Activated CD4-positive, alpha-beta T cell treated with anti-CD3 and anti-CD28 coated beads, Interleukin-10, Interleukin-2, amounts not matched to agents 100 ng/mL and 50 ng/mL, durations not matched to agents 16 hours and 8 hours (primary cell): ENCODE data around the gene LSM12.
"Not testable (repeated sequence)": the region's sequence is repeated elsewhere in the genome, so short reads cannot be mapped to it uniquely, and the experiment has no call there.

Source experiments
- DNase-seq: peaks from one replicate; pipeline ENCODE4 v3.0.0-alpha.2; 2020

Gene LSM12

DNA sequence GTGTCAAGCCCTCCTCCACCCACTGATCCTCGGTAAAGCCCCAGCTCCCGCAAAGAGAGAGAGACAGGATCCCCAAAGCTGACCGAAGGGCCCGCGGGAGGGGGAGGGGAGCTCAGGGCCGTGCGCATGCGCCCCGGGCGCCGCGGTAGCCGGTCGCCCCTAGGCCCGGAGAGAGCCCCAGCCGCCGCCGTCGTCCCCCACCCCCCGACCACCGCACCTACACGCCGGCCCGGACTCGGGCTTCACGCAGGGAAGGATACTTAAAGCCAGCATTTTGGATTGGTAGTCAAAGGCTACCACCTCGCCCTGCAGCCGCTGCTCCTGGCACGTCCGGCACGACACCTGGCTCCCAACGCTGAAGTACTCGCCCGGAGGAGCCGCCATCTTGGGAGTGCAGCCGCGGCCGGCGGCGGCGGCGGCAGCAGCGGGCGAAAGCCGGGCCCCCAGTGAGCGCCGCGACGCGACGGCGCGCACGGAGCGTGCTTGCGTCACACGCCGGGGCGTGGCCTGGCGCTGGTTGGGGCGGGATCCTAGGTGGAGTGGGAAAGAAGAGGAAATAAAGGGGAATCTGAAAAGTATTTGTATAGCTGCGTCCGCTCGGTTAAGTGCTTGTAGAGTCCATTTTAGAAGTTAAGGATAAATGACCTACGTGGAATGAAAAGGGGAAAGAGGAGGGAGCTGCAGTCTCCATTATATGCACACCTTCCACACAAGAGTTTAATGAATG lies at the start of gene LSM12:
Gene LSM12 (minus strand): TSS at position 468 of the 727 bp plus-strand sequence. CDS start 84 bp downstream, at position 384.
- peak; percentile 94 for DNase-seq

DNA sequence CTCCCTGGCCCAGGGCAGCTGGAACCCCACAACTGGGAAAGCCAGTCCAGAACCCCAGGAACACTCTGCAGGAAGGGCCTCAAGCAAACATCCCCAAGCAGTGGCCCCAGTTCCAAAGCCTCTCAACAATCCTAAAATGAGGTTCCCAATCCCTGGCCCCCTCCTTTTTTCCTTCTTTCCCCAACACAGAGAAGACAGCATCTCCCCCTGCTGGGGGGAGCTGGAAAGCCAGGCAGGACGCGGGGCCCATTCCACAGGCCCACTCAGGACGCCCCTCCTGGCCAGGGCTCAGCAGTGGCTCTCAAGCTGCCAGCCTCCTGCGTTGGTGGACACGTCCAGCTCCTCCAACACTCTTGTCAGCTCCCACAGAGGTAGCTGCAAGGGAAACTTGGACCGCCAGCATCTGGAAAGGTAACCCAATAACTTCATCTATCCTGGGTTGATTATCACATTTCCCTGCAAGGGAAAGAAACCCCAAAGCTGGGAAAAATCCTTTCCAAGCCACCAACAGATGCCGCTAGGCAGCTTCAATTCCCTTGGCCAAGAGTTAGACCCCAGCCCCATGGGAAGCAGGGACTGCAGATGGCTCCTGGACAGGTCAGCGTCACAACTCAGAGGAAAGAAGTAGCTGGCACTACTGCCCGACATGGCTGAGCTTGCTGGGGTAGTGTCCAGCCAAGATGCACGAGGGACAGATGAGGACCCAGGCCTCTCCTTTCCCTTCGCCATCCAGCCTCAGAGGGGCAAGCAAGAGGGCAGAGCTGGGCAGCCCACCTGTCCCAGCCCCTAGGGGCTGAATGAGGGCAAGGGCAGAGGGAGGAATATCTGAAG lies 49.3 kb upstream of the LSM12 start:
- DNase-seq = peak; percentile 16

DNA sequence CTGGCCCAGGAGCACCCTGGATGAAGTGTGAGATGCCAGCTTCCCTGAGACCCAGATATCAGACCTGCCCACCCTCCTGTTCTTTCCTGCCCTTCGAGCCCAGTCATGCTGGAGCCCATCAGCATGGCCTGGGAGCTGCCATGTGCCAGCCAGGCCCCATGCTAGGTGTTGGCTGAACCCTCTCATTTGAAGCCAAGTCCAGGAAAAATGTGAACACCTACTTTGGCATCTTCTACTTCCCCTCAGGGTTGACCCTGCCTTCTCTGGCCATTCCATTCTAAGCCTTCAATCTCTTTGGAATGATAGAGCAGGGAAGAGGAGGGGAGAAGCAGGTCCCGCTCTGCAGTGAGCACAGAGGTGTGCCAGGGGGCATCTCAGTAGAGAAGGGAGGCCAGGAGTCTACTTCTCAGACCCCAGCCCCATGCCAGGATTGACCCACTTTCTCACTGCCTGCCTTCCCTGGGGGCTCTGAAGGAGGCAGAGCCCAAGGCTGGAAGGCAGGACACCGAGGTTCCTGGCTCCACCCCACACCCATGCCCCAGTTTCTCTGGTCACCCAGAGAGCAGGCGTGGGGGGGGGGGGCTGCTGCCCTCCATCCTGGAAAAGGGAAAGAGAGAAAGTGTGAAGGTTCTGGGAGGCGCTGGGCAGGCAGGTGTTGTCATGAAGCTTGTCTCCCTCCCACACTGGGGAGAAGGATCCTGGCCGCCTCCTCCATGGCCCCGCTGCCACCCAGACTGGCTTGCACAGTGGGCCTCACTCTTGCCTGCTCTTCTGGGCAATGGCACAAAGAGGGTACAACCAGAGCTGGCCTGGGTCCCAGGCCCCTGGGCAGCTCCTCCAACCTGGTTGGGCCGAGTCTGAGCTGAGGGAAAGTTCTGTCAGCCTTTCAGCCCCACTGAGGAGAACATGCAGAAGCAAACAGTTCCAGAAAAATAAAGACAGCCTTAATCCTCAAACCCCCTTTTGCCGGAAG lies 47.7 kb upstream of the LSM12 start:
- no peak for DNase-seq

DNA sequence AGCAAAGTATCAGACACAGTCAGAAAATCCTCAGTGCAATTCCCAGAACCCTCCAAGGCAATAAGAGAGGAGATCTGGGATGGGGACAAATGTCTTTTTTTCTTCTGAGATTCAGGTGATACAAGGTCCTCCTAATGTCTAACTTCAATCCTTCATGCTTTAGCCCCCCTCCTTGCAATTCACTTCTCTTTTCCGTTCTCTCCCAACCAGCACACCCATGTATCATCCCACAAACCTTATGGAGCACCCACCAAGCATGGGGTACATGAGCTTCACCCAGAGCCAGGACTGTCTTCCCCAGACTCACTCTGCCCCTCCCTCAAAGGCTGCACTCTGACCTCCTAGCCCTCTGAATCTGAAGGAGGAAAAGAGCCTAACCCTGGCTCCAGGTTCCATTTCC lies 46.9 kb upstream of the LSM12 start:
- DNase-seq = no peak

DNA sequence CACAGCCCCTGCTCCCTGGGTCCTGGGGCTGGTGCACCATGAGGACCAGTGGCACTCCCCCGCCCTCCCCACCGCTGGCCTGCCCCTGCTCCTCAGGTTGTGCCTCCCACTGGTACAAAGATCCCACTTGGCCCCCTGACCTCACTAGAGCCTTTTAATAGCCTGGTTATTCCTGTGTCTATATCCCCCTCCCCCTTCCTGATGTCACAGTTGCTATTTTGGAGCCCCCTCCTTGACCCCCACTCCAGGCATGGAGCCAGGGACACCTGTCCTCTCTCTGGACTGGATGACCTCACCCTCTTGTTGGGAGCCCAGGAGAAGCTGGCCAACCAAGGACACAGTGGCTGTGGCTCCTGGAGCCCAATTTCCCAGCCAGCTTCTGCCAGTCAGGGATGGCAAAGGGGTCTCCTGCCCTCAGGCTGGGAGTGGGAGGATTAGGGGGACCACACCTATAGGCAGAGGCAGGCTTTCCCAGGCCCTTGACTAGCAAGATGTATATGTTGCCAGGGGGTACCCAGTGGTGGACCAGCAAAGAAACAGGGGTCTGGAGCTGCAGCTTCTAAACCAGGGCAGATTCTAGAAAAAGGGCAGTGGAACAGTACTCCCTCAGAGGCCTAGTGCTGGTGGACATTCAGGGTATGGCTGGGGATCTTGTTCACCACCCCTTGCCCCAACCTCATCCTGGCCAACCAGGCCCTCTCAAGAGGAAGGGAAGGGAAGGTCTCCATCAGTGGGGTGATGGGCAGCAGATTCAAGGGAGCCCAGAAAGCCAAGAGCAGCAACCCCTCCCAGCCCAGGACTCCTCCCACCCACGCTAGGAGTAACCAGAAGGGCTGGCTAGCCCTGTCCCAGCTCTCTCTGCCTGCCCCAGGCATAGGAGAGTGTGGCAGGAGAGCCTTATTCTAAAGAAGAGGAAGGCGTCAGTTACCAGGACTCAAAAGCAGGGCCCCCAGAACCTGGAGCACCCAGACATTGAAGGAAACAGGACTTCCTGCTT lies 46.1 kb upstream of the LSM12 start:
- no peak for DNase-seq

DNA sequence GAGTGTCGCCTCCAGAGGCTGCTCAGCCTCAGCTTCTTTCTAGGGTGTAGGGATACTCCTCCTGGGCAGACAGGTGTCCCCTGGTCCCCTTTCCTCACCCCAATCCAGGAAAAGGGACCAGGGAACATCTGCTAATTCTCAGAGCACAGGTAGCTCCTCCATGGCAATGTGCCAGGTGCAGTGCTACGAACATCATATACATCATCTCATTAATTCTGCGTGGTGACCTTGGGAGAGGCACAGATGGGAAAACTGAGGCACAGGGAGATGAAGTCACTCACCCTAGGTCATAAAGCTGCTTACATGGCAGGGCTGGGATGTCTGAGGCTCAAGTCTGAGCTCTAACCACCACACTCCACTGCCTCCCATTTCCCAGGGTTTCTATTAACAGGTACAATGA lies 45.3 kb upstream of the LSM12 start:
- no peak for DNase-seq

DNA sequence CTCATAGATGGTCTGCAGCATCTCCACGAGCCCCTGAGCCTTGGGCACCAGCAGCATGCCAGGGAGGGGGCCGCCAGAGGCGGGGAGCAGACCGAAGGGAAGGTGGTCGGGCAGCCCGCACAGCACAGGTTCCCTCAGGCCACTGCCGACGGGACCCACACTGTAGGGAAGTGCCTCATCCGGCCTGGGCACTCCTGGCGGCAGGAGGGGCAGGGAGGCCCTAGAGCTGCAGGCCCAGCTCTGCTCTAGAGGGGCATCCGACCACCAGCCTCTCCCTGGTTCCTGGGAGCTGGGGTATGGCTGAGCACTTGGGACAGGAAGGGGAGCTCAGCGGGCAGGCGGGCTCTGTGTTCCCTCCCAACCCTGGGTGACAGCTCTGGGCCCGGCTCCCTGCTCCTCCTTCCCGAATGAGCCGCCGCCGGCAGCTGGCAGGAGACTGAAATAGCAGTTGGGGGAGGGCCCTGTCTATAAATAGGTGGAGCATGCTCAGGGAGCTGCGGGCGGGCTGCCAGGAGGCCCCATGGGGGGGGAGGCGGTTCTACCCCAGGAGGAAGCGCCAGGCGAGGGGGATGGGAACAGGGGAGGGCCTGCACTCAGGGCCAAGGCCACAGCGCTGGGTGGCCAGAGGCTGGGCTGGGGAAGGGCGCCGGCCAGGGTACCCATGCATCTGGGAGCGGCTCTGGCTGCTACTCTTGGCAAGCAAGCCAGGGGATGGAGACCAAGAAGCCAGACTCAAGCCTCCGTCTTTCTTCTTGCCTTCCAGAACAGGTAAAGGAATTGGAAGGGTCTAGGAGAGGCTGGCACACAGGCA lies 44.6 kb upstream of the LSM12 start:
- DNase-seq = peak; percentile 58

DNA sequence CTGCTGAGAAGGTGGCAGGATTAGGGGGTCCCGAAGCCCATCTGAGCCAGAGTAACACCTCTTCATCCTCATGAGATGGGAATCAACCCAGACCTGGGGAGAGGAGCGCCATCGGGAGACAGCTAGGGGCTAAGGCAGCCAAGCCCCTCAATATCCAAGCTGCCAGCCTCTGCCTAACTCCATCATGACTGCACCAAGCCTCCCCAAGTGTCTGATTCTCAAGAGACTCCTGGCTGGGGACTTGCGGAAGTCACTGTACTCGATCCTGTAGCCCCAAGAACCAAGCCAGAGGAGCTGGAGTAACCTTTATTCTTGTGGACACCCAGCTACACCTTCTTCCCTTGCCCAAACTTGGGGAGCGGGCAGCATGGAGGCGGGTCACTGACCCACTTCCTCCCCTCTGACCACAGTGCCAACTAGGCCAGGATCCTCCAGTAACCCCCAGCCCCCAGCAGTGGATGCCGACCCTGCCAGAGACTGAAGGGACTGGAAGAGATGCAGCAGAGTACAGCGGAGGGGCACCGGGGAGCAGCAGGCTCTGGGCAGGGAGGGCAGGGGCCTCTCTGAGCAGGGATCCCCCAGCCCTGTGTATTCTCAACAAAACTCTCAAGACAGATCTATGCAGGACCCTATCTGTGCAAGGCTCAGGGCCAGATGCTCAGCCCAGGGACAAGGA lies 43.7 kb upstream of the LSM12 start:
- DNase-seq = no peak

DNA sequence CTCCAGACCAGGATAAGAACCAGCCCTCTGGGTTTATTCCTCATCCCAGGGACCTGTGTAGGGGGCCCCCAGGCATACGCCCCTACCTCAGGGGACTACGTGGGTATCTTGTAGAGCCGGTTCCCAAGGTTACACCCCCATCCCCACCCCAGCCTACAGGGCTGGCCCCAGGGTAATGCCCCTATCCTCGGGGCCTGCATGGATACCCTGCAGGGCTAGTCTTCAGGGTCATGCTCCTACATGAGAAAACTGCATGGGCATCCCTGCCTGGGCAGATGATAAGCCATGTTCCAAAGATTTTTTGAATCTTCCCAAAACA lies 42.8 kb upstream of the LSM12 start:
- no peak for DNase-seq

DNA sequence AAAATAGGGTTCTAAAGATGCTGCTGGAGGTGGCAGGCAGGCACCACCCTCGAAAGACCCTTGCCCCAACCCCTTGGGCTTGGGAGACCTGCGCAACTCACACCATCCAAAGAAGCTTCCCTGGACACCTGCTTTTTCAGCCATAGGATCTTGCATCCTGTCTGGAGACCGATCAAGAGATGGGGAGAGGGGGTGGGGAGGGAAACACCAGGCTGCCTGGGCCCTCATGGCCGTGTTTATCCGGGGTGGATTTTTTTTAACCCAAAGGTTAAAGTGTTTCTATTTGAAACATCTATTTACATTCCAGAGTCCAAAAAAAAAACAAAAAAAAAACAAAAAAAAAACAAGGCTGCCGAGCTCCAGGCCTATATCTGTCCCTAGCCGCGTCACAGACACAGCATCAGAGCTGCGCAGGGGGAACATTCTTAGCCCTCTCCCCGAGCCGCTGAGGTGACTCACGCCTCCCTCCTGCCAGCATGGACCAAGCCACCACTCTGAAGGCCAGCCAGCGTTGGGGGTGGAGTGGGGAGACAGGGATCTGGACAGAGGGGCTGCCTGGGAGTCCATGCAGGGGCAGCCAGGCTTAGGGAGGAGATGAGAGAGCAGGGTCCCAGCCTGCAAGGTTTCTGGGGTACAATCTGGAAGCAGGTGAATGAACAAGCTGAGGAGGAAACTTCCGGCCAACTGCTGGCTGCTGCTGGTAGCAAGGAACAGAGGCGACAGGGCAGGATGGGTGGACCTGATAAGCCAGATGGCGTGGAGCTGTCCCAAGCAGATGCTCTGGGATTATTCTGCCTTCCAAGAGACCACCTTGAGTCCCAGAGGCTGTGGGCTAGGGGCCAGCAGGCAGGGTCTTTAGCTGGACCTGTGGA lies 42.2 kb upstream of the LSM12 start:
- DNase-seq = no peak

DNA sequence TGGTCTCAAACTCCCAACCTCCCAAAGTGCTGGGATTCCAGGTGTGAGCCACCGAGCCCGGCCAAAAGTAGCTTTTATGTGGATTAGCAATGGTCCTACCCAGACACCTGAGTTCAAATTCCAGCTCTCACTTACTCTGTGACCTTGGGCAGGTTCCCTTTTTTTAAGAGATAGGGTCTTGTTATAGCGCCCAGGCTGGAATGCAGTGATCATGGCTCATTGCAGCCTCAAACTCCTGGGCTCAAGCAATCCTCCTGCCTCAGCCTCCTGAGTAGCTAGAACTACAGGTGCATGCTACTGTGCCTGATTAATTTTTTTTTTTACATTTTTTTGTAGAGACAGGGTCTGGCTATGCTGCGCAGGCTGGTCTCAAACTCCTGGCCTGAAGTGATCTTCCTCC lies 40.3 kb upstream of the LSM12 start:
- DNase-seq = no peak

DNA sequence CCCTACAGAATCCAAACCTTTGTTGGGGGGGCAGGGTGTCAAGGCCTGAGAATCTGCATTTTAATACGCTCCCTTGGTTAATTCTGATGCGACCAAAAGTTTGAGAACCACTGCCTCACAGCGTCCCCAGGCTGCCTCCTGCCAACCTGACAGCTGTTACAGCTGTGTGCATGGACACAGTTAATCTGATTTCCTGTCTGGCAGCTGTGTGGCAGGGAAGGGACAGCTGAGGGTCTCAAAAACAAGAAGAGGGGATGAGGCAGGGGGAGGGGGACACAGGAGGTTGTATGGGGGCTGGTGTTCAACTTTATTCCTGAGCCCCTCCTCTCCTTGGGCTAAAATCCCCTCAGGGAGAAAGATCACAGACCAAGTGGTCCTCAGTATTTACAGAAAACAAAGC lies 39.5 kb upstream of the LSM12 start:
- DNase-seq = no peak

DNA sequence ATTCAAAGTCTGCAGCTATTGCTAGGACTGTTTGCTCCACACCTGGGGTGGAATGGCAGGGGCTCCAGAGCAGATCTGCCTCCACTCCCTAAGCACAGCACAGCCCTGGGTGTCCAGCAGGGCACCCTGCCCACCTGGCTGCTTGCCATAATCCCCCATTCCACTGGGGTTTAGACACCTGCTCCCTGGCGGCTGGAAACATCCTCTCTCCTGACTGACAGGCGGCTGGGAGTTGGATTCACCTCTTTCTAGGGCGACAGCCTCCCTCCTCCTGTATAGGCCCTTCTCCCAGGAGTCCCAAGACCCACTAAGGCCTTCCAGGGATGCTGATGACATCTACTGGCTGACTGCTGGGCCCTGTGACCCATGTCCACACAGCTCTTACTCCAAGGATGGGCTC lies 39.0 kb upstream of the LSM12 start:
- no peak for DNase-seq

DNA sequence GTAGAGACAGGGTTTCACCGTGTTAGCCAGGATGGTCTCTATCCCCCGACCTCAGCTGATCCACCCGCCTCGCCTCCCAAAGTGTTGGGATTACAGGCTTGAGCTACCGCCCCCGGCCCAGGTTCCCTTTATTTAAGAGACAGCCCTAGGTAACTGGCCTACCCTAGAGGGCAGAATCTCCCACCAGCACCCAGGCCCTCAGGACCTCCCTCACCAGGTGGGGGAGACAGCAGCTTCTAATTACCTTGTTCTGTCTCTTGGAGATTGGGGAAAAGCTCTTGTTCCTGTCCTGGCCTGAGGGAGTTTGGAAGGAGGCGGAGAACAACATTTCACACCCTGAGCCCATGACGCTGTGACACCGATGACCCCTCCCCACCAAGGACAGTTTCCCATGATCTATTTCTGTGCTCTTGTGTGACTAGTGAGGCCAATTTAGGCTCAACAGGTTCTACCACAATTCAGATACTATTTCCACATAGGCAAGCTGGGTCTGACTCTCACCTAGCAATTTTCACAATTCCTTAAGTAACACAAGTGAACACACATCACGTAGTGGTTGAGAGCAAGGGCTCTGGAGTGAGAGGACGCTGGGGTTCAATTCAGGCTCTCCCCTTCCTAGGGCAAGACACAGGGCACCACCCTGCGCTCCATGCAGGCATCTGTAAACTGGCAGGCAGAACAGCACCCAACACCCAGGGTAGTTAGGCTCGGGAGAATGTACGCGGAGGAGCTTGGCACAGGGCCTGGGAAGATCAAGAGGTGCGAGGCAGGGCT lies 36.6 kb upstream of the LSM12 start:
- no peak for DNase-seq

DNA sequence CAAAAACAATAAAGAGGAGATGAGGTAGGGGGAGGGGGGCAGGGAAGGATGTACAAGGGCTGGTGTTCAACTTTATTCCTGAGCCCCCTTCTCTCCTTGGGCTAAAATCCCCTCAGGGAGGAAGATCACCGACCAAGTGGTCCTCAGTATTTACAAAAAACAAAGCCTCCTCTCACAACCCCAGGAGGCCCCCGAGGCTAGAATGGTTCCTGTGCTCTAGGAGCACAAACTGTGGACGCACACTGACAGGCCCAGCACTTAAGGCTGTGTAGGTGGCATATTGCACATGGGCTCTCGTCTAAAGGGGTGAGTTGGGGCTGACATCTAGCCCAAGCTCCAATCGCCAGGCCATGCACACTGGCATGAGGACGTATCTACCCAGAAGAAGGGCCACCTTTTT lies 35.4 kb upstream of the LSM12 start:
- DNase-seq = not testable (repeated sequence)

DNA sequence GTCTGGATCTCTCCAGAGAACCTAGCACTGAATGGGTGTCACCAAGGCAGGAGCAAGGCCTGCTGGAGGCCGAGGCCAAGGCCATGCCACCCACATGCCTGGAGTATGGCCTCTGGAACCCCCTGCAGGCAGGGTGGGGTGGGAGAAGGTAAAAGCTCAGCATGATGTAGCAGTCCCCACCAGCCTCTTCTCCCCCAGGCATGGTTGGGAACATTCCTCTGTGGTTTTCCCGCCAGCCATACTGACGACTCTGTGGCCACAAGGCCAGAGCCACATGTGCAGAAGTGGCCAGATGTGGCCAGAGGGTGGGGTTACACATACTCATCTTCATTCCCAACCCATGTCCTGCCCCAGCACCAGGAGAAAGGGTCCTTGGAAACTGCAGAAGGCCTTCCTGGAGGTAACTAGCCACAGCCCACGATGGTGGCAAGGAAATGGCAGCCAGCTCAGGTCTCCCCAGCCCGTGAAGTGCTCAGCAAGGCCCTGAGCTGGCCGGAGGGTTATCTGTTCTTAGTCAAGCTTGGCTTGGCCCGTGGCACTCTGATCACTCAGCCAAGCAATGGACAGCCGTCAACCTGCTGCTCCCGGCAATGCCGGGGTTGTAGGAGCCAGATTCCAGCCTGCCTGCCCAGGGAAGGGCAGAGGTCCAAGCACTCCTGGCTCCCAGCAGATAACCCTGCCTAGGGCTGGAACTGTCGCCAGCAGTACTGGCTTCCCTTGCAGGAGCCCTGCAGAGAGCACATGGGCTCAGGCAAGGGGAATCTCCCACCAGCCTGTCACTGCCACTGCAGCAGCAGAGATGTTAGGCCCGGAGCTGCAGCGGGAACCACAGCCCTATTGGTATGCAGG lies 30.9 kb upstream of the LSM12 start:
- no peak for DNase-seq

DNA sequence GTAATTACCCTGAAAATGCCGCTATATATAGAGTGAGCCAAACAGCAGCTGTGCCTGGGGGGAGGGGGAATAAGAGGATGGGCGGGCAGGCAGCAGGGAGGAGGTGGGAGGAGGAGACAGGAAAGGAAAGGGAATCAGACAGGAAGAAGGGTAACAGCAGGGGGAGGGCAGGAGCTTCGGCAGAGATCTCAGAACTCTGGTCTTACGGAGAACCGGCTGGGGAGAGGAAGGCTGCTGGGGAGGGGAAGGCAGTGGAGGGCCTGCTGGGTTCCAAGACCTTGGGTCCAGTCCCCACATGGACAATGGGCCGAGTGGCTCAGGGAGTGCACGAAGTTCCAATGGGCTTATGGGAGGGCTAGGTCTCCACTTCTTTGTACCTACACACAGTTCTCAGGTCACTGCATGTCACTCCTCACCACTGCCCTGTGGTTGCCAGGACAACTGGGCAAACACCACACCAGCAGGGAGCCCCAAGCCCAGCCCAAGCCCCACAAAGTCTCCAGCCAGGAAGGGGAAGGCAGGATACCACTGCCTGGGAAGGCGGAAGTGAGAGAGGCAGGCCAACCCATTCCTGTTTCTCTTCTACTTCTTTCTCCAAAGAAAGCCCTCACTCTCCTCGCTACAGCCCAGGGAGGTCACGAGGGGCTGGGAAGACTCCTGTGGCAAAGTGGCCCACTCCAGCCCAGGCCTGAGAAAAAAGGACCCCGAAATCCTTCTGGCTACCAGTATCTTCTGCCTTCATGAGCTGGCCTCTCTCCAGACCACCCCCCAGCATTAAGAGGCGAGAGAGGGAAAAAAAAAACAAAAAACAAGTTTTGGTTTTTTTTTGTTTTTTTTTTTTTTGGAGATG lies 29.4 kb upstream of the LSM12 start:
- no peak for DNase-seq
